SK-N-SH (cell line): ENCODE results near the gene ARHGDIG. TPM values are rescaled to one million over a fixed set of nuclear protein-coding genes. Genes with fewer than 3 reads are reported as not detected.

Experiments used
- CTCF ChIA-PET: fragments of 300-600, 350-600 bp; formaldehyde crosslinking; extraction: SDS; loops from one replicate; lab custom pipeline; 2021; lab: Yijun Ruan, JAX
- POLR2A ChIA-PET: fragments of 350-600 bp; sonication (Branson Sonifier 250); formaldehyde crosslinking; extraction: SDS; loops from one replicate; lab custom pipeline; 2020; ENCODE audit warnings: antibody characterized with exemption, inconsistent platforms; lab: Yijun Ruan, JAX
- DNase-seq: peaks from one replicate; pipeline ENCODE4 v3.0.0; 2012
- H2AFZ ChIP-seq: fragments of 200-600 bp; sonication (generic); 2 replicates; pipeline ENCODE4 v1.8.1; 2016; ENCODE audit warnings: antibody characterized with exemption, mild to moderate bottlenecking, low read depth
- H3F3A ChIP-seq: fragments of 200-600 bp; sonication (generic); replicated peaks from 2 replicates; pipeline ENCODE3; 2016; ENCODE audit warnings: antibody characterized with exemption, mild to moderate bottlenecking; ENCODE audit not compliant: insufficient read depth
- H3K27ac ChIP-seq, 2 experiments: fragments of 200-500 bp in 1 of 2; fragments of 200-600 bp in 1 of 2; sonication (Bioruptor generic) in 1 of 2; sonication (generic), shearing (Covaris generic) in 1 of 2; 2 replicates each; pipeline versions ENCODE4 v1.5.1 to v1.6.1; 2014 to 2016; ENCODE audit warnings: low read depth in 2 of 2, inconsistent platforms in 1 of 2, low read length in 1 of 2, mild to moderate bottlenecking in 1 of 2, mixed read lengths in 1 of 2
- H3K27me3 ChIP-seq: fragments of 200-600 bp; sonication (generic), shearing (Covaris generic); 2 replicates; pipeline ENCODE4 v1.6.1; 2016; ENCODE audit warnings: mixed run types; ENCODE audit not compliant: insufficient read depth
- H3K36me3 ChIP-seq, 2 experiments: fragments of 200-500 bp in 1 of 2; fragments of 200-600 bp in 1 of 2; sonication (Bioruptor generic) in 1 of 2; sonication (generic) in 1 of 2; replicated peaks in 1 of 2; 2 replicates each; pipeline versions ENCODE3 to v1.5.1; 2014 to 2016; ENCODE audit warnings: low read length in 1 of 2, mild to moderate bottlenecking in 1 of 2; ENCODE audit not compliant: insufficient read depth in 2 of 2, control insufficient read depth in 1 of 2
- H3K4me1 ChIP-seq, 2 experiments: fragments of 200-500 bp in 1 of 2; fragments of 200-600 bp in 1 of 2; sonication (Bioruptor generic) in 1 of 2; sonication (generic), shearing (Covaris generic) in 1 of 2; 2 replicates each; pipeline versions ENCODE4 v1.5.1 to v1.6.1; 2014 to 2016; ENCODE audit warnings: low read depth in 1 of 2, low read length in 1 of 2, mixed run types in 1 of 2; ENCODE audit not compliant: insufficient read depth in 2 of 2, control insufficient read depth in 1 of 2
- H3K4me2 ChIP-seq: fragments of 200-600 bp; sonication (generic), shearing (Covaris generic); 2 replicates; pipeline ENCODE4 v1.6.1; 2017; ENCODE audit warnings: mixed run types
- H3K4me3 ChIP-seq, 2 experiments: fragments of 200-500 bp in 1 of 2; fragments of 200-600 bp in 1 of 2; sonication (Bioruptor generic) in 1 of 2; sonication (generic), shearing (Covaris generic) in 1 of 2; 2 replicates each; pipeline versions ENCODE4 v1.5.1 to v1.8.1; 2014 to 2016; ENCODE audit warnings: low read depth in 2 of 2, inconsistent platforms in 1 of 2, low read length in 1 of 2, mild to moderate bottlenecking in 1 of 2, mixed read lengths in 1 of 2, moderate library complexity in 1 of 2
- H3K79me2 ChIP-seq: fragments of 200-600 bp; sonication (generic); 2 replicates; pipeline ENCODE4 v1.8.1; 2017; ENCODE audit warnings: mild to moderate bottlenecking; ENCODE audit not compliant: insufficient read depth
- H3K9ac ChIP-seq: fragments of 200-600 bp; sonication (generic); 2 replicates; pipeline ENCODE4 v1.6.1; 2017; ENCODE audit warnings: mixed run types
- H3K9me2 ChIP-seq: fragments of 200-600 bp; sonication (generic); 2 replicates; pipeline ENCODE4 v1.6.1; 2017; ENCODE audit warnings: mixed run types
- H3K9me3 ChIP-seq: fragments of 200-600 bp; sonication (generic); 2 replicates; pipeline ENCODE4 v1.6.1; 2017; ENCODE audit warnings: mixed run types, mild to moderate bottlenecking, moderate library complexity
- H4K20me1 ChIP-seq: fragments of 200-600 bp; sonication (generic); 2 replicates; pipeline ENCODE4 v1.6.1; 2017; ENCODE audit warnings: mild to moderate bottlenecking, mixed run types; ENCODE audit not compliant: insufficient read depth
- CTCF ChIP-seq: fragments of 200-600 bp; sonication (generic); IDR thresholded peaks from 2 replicates; pipeline ENCODE4 v1.6.1; 2017; ENCODE audit warnings: antibody characterized with exemption, mild to moderate bottlenecking, moderate library complexity
- ELF1 ChIP-seq: IDR thresholded peaks from 2 replicates; pipeline ENCODE4 v1.4.0; 2012
- EP300 ChIP-seq, 2 experiments: IDR thresholded peaks; 2 replicates each; pipeline versions ENCODE4 v1.4.0 to v1.6.1; 2012; ENCODE audit warnings: borderline replicate concordance in 1 of 2, low read depth in 1 of 2, low read length in 1 of 2
- FOSL2 ChIP-seq: IDR thresholded peaks from 2 replicates; pipeline ENCODE4 v1.4.0; 2012; ENCODE audit warnings: low read depth, mild to moderate bottlenecking, moderate library complexity, borderline replicate concordance
- FOXM1 ChIP-seq: IDR thresholded peaks from 2 replicates; pipeline ENCODE4 v1.4.0; 2012; ENCODE audit warnings: low read depth, mild to moderate bottlenecking
- GATA2 ChIP-seq: sonication (generic); formaldehyde crosslinking; IDR thresholded peaks from 2 replicates; pipeline ENCODE4 v1.5.0; 2020; ENCODE audit warnings: mild to moderate bottlenecking, missing genetic modification reagents
- NRF1 ChIP-seq: IDR thresholded peaks from 2 replicates; pipeline ENCODE4 v1.6.1; 2012; ENCODE audit warnings: low read depth, mild to moderate bottlenecking, low read length
- RAD21 ChIP-seq: IDR thresholded peaks from 2 replicates; pipeline ENCODE4 v1.6.1; 2012; ENCODE audit warnings: mild to moderate bottlenecking, low read length
- REST ChIP-seq: IDR thresholded peaks from 2 replicates; pipeline ENCODE4 v1.6.1; 2012; ENCODE audit warnings: mild to moderate bottlenecking, low read depth, low read length, moderate library complexity
- RFX5 ChIP-seq: IDR thresholded peaks from 2 replicates; pipeline ENCODE4 v1.6.1; 2012; ENCODE audit warnings: mild to moderate bottlenecking, improper control_type of control experiment, low read length
- SIN3A ChIP-seq: IDR thresholded peaks from 2 replicates; pipeline ENCODE4 v1.6.1; 2012; ENCODE audit warnings: low read depth, mild to moderate bottlenecking, low read length, moderate library complexity, borderline replicate concordance
- TCF12 ChIP-seq: IDR thresholded peaks from 2 replicates; pipeline ENCODE4 v1.4.0; 2012
- TEAD4 ChIP-seq: IDR thresholded peaks from 2 replicates; pipeline ENCODE4 v1.4.0; 2012; ENCODE audit warnings: mild to moderate bottlenecking, borderline replicate concordance; ENCODE audit not compliant: insufficient read depth
- ZBTB33 ChIP-seq: IDR thresholded peaks from 2 replicates; pipeline ENCODE4 v1.4.0; 2012; ENCODE audit warnings: low read depth, borderline replicate concordance
- WGBS: methylation state at CpG from one replicate; pipeline ENCODE4 v1.1.6; 2017; ENCODE audit warnings: low lambda C conversion rate; 5-methylcytosine and 5-hydroxymethylcytosine counted together
- polyA plus RNA-seq, 3 experiments: library from polyadenylated mRNA; depleted of rRNA; stranded (reverse); fragments of >200 nt; gene quantifications; 2 replicates each; pipeline ENCODE4 v1.2.3, GENCODE V29; 2012

Gene ARHGDIG
- polyA plus RNA-seq, 1 of the 3 experiments (the other 2 are of a cell fraction), result 4.8 TPM

- no peak overlapping the region for H3K9ac ChIP-seq
- H3K9me2 ChIP-seq, result no peaks in the 10 kb centered on the region
- no peak for DNase-seq
- H3K27me3 ChIP-seq, result no peaks in the 10 kb centered on the region
- peaks cover 10% of the 10 kb centered on the region for H4K20me1 ChIP-seq
- H3K4me1 ChIP-seq, result peaks cover 0 to 10% of the 10 kb centered on the region in 2 experiments; a peak in 1 of 4 replicates
- H3K4me3 ChIP-seq, result no peak overlapping the region
- POLR2A ChIA-PET, result no interaction called here
- TF ChIP-seq RAD21 (no peak), ZBTB33 (no peak), ELF1 (no peak), CTCF (no peak), RFX5 (no peak), FOXM1 (no peak), REST (no peak), EP300 (IDR thresholded peaks at IDR 0.05; ENCODE audit: borderline replicate concordance in 1 of 2, low read depth in 1 of 2, low read length in 1 of 2) (no peak), NRF1 (no peak), TEAD4 (no peak), FOSL2 (no peak), TCF12 (no peak), SIN3A (no peak), GATA2 (CRISPR knock-in tag) (no peak)
- no peak overlapping the region for H3K27ac ChIP-seq
- no peaks in the 10 kb centered on the region for H3F3A ChIP-seq
- peaks cover 0 to 40% of the 10 kb centered on the region in 2 experiments for H3K36me3 ChIP-seq
- no peak overlapping the region for H3K4me2 ChIP-seq
- H3K79me2 ChIP-seq, result peaks cover 16% of the 10 kb centered on the region
- CTCF ChIA-PET, result interaction anchor here (1.0 kb wide), 1 partner anchor 131 kb away, joined by 4 read pairs; the partner anchor contains the start of gene HBQ1
- no peak overlapping the region for H2AFZ ChIP-seq
- WGBS, result 94% methylated on average over 15 of the region's 15 CpGs
- no peaks in the 10 kb centered on the region for H3K9me3 ChIP-seq
Measured at GRCh38 chr16:311725-312124, 31.3 kb downstream of the ARHGDIG start.
